DND-41 (cell line): Measurements from ENCODE around the gene CDK5.
A peak's percentile ranks its signal among the peaks of the same experiment; 100 is the strongest.

Source experiments
- ATAC-seq: fragments of 200-7000 bp; cut with Tn5 transposase; 3 replicates; pipeline ENCODE4 v1.9.1; 2021; ENCODE audit warnings: low read depth; ENCODE audit not compliant: insufficient read depth
- DNase-seq: peaks from one replicate; pipeline ENCODE4 v3.0.0-alpha.2; 2020
- H2AFZ ChIP-seq: 2 replicates; pipeline ENCODE4 v1.6.0; 2012; ENCODE audit warnings: low read depth, low read length
- H3K27ac ChIP-seq: 2 replicates; pipeline ENCODE4 v1.5.1; 2012; ENCODE audit warnings: low read length, inconsistent platforms
- H3K27me3 ChIP-seq: fragments of 200-600 bp; sonication (generic); 2 replicates; pipeline ENCODE4 v1.6.0; 2012; ENCODE audit warnings: low read length, mild to moderate bottlenecking, inconsistent platforms; ENCODE audit not compliant: insufficient read depth, poor library complexity
- H3K36me3 ChIP-seq: 2 replicates; pipeline ENCODE4 v1.5.1; 2012; ENCODE audit warnings: low read length, inconsistent platforms; ENCODE audit not compliant: insufficient read depth
- H3K4me1 ChIP-seq: 2 replicates; pipeline ENCODE4 v1.5.1; 2012; ENCODE audit warnings: mild to moderate bottlenecking, low read length; ENCODE audit not compliant: insufficient read depth
- H3K4me2 ChIP-seq: 2 replicates; pipeline ENCODE4 v1.6.0; 2012; ENCODE audit warnings: mild to moderate bottlenecking, moderate library complexity, low read length, inconsistent platforms; ENCODE audit not compliant: insufficient read depth
- H3K4me3 ChIP-seq, 2 experiments: fragments of 200-600 bp in 1 of 2; shearing (Covaris generic) in 1 of 2; 2 replicates each; pipeline ENCODE4 v1.5.1; 2012 to 2016; ENCODE audit warnings: inconsistent platforms in 2 of 2, low read length in 2 of 2, mild to moderate bottlenecking in 2 of 2, low read depth in 1 of 2, moderate library complexity in 1 of 2
- H3K79me2 ChIP-seq: 2 replicates; pipeline ENCODE4 v1.6.0; 2012; ENCODE audit warnings: low read length, inconsistent platforms; ENCODE audit not compliant: insufficient read depth
- H3K9ac ChIP-seq: 2 replicates; pipeline ENCODE4 v1.6.0; 2012; ENCODE audit warnings: low read depth, mild to moderate bottlenecking, inconsistent platforms, low read length, moderate library complexity
- H3K9me3 ChIP-seq: 2 replicates; pipeline ENCODE4 v1.5.1; 2012; ENCODE audit warnings: low read length, moderate library complexity, mild to moderate bottlenecking, inconsistent platforms; ENCODE audit not compliant: insufficient read depth, severe bottlenecking
- H4K20me1 ChIP-seq: 2 replicates; pipeline ENCODE4 v1.6.0; 2012; ENCODE audit warnings: low read length; ENCODE audit not compliant: insufficient read depth
- EZH2 ChIP-seq: IDR thresholded peaks from 3 replicates; pipeline ENCODE4 v1.6.1; 2012; ENCODE audit warnings: borderline replicate concordance, low read depth, mild to moderate bottlenecking, moderate library complexity, low read length, inconsistent platforms; ENCODE audit not compliant: severe bottlenecking
- TF ChIP-seq, protein P1 (sequence below): IDR thresholded peaks from 2 replicates; pipeline ENCODE4 v1.5.1; 2012; ENCODE audit warnings: borderline replicate concordance, low read length, moderate library complexity, mild to moderate bottlenecking; ENCODE audit not compliant: poor library complexity, severe bottlenecking; ENCODE audit errors: extremely low read depth

CDK5 gene

GRCh38 chr7:151083071-151083823 lies 25.6 kb upstream of the CDK5 start, which contains the start of gene TMUB1:
Gene TMUB1, minus strand, starts transcription at chr7:151083493. Its CDS starts 930 bp downstream, at chr7:151082563.
- no peaks in the 10 kb centered on the region for H3K9me3 ChIP-seq
- DNase-seq, result peak; percentile 82
- peak within 1 kb of the TSS; percentile 92 for H2AFZ ChIP-seq
- peak within 1 kb of the TSS; percentile 97 for H3K4me2 ChIP-seq
- H3K79me2 ChIP-seq, result peaks cover 56% of the 10 kb centered on the region
- H3K4me3 ChIP-seq, result peak within 1 kb of the TSS; percentile 56 to 93
- peaks cover 74% of the 10 kb centered on the region for H3K4me1 ChIP-seq
- H3K27me3 ChIP-seq, result peaks cover 14% of the 10 kb centered on the region
- peaks cover 28% of the 10 kb centered on the region for H3K36me3 ChIP-seq
- ATAC-seq, result peak; percentile 66
- H3K27ac ChIP-seq, result peak within 1 kb of the TSS; percentile 75
- H4K20me1 ChIP-seq, result peaks cover 23% of the 10 kb centered on the region
- peak within 1 kb of the TSS; percentile 99 for H3K9ac ChIP-seq
- TF ChIP-seq EZH2, result no peak
- TF ChIP-seq, protein P1, sequence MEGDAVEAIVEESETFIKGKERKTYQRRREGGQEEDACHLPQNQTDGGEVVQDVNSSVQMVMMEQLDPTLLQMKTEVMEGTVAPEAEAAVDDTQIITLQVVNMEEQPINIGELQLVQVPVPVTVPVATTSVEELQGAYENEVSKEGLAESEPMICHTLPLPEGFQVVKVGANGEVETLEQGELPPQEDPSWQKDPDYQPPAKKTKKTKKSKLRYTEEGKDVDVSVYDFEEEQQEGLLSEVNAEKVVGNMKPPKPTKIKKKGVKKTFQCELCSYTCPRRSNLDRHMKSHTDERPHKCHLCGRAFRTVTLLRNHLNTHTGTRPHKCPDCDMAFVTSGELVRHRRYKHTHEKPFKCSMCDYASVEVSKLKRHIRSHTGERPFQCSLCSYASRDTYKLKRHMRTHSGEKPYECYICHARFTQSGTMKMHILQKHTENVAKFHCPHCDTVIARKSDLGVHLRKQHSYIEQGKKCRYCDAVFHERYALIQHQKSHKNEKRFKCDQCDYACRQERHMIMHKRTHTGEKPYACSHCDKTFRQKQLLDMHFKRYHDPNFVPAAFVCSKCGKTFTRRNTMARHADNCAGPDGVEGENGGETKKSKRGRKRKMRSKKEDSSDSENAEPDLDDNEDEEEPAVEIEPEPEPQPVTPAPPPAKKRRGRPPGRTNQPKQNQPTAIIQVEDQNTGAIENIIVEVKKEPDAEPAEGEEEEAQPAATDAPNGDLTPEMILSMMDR, result peak; percentile 9

- H3K4me3 ChIP-seq, result peak overlapping the region; percentile 56 to 93
- H3K79me2 ChIP-seq, result peaks cover 53% of the 10 kb centered on the region
- H3K27ac ChIP-seq, result peak overlapping the region; percentile 75
- peaks cover 14% of the 10 kb centered on the region for H3K27me3 ChIP-seq
- no peaks in the 10 kb centered on the region for H3K9me3 ChIP-seq
- no peak for TF ChIP-seq EZH2
- TF ChIP-seq, protein P1, result no peak
- DNase-seq (no peak), ATAC-seq (no peak)
- peak overlapping the region; percentile 92 for H2AFZ ChIP-seq
- peak overlapping the region; percentile 97 for H3K4me2 ChIP-seq
- H3K4me1 ChIP-seq, result peaks cover 70% of the 10 kb centered on the region
- peaks cover 24% of the 10 kb centered on the region for H4K20me1 ChIP-seq
- H3K36me3 ChIP-seq, result peaks cover 37% of the 10 kb centered on the region
- peak overlapping the region; percentile 99 for H3K9ac ChIP-seq
Observed at GRCh38 chr7:151082141-151083070, 24.7 kb upstream of the CDK5 start.

DNA sequence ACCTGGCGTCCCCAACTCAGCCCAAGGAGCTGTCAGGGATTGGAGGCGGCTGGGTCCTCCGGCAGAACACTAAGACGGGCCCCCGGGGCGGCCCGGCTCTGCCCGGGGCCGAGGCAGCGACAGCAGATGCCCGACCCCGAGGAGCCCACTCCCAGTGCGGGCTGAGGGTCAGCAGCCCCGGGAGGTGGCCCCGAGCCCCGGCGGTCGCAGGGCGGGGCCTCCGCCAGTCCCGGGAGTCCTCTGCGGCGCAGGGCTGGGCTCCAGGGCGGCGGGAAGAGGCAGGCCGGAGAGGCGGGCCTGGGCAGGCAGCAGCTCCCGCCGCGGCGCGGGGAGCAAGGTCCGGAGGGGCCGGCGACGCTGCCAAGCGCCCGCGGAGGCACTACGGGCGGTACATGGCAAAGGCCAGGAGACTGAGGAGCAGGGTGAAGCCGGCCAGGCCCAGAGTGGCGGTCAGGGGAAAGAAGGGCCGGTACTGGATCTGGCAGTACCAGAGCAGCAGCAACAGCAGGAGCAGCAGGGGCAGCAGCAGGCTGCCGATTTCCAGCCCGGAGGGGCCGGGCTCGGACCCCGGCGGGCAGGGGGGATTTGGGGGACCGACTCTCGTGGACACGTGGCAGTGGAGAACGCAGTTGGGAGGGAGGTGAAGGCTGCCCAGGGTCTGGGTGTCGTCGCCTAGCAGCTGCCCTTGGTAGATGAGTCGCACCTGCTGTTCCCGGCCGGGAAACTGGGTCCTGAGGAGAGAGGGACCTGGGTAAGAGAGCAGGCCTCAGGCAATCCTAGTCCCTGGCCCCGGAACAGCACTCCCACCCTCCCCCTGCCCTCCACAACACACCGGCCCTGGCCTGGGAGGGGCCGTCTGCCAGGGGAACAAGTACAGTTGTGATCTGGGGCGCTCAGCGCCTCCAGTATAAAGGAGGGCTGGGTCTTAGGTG lies 23.7 kb upstream of the CDK5 start:
- peaks cover 47% of the 10 kb centered on the region for H3K36me3 ChIP-seq
- peak overlapping the region; percentile 91 to 93; a peak in 3 of 4 replicates for H3K4me3 ChIP-seq
- peaks cover 14% of the 10 kb centered on the region for H3K27me3 ChIP-seq
- peaks cover 65% of the 10 kb centered on the region for H3K4me1 ChIP-seq
- DNase-seq (no peak), ATAC-seq (no peak)
- TF ChIP-seq, protein P1, result no peak
- TF ChIP-seq EZH2, result no peak
- peak overlapping the region; percentile 97 for H3K4me2 ChIP-seq
- H3K9ac ChIP-seq, result peak overlapping the region; percentile 99
- H3K27ac ChIP-seq, result peak overlapping the region; percentile 84
- peaks cover 33% of the 10 kb centered on the region for H4K20me1 ChIP-seq
- peaks cover 49% of the 10 kb centered on the region for H3K79me2 ChIP-seq
- H2AFZ ChIP-seq, result peak overlapping the region; percentile 75
- H3K9me3 ChIP-seq, result no peaks in the 10 kb centered on the region
